ENCODE measurements around the gene MRPS12.
A peak's percentile ranks its signal among the peaks of the same experiment; 100 is the strongest.
"Not testable (repeated sequence)": the region's sequence is repeated elsewhere in the genome, so short reads cannot be mapped to it uniquely, and the experiment has no call there.

MRPS12 gene

GRCh38 chr19:38930776-38931520, at the start of gene MRPS12:
TSS of gene MRPS12 (plus strand) at chr19:38930944. CDS start at chr19:38931295, 351 bp downstream.
- DNase-seq (ENCODE audit: low read depth in 2 of 2): peak; percentile 96 to 98

DNA sequence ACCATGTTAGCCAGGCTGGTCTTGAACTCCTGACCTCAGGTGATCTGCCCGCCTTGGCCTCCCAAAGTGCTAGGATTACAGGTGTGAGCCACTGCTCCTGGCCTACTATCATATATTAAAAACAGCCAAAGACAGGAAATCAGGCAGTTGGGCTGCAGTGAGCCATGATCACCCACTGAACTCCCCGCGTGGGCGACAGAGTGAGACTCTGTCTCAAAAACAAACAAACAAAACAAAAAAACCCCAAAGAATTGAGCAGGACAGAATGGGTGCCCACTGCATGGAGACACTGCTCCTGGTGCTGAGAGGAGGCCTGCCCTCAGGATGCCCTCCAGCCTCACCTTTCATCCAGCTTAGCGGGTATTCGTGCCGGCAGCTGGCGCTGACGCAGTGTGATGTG, 47.5 kb upstream of the MRPS12 start:
- DNase-seq (ENCODE audit: low read depth in 2 of 2): no peak

DNA sequence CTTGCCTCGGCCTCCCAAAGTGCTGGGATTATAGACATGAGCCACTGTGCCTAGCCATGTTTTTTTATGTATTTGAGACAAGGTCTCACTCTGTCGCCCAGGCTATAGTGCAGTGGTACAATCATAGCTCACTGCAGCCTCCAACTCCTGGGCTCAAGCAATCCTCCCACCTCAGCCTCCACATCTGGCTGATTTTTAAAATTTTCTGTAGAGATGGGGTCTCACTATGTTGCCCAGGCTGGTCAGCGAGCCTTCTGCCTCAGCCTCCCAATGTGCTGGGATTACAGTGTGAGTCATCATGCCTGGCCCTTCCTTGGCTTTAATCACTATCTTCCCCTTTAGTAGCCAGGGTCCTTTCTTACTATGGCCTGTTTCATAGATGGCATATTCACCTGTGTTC, 46.1 kb upstream of the MRPS12 start:
- not testable (repeated sequence) for DNase-seq (ENCODE audit: low read depth in 2 of 2)

GRCh38 chr19:38888876-38889275, 41.9 kb upstream of the MRPS12 start:
- no peak for DNase-seq (ENCODE audit: low read depth in 2 of 2)

DNA sequence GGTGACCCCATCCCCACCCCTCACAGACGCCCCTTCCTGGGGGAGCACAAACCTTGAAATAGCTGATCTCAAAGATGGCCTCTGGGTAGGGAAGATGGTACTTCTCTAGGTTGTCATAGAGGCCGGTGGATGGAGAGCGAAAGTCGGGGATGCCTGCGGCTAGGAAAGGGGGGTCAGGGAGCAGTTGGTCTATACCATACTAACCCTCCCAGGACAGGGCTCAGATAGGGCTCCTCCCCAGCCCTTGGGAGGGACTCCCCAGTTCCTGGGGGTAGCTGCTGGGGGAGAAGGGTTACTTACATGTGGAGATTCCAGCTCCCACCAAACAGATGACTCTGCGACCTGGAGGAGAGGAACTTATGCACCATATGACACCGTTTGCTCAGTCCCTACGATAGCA, 40.9 kb upstream of the MRPS12 start:
- DNase-seq (ENCODE audit: low read depth in 2 of 2): no peak

DNA sequence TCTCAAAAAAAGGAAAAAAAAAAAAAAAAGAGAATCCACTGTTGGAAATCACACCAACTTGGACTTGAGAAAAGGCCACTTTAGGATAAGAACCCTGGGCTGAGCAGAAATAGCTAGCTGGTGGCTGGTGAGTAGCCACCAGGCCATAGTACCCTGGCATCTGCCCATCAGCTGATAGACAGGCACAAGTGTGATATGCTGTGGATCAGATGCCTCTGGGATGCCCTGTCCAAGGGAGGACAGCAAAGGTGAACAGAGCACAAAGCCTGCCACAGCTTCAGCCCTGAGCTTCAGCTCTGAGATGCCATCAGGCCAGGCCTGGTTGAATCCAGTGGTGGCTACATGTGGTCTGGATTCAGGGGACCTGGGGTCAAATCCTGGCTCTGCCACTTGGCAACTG, 40.1 kb upstream of the MRPS12 start:
- no peak for DNase-seq (ENCODE audit: low read depth in 2 of 2)

DNA sequence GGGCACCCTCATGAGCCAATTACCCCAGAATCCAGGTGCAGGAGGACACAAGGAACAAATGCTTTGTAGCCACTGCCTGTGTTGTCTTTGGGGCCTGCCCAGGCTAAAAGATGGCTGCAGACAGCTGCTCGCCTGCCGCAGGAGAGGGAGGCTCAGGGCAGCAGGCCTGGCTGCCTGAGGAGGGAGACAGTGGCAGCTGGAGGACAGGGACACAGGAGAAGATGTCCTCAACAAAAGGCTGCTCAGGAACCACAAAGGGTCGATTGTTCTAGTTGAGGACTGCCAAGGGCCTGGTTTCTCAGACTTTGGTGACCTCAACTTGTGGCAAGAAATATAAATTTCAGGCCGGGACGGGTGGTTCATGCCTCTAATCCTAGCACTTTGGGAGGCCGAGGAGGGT, 39.0 kb upstream of the MRPS12 start:
- no peak for DNase-seq (ENCODE audit: low read depth in 2 of 2)

GRCh38 chr19:38892841-38893240, 37.9 kb upstream of the MRPS12 start:
- DNase-seq (ENCODE audit: low read depth in 2 of 2): no peak

- no peak for DNase-seq (ENCODE audit: low read depth in 2 of 2)
Measured at GRCh38 chr19:38893341-38893771, 37.4 kb upstream of the MRPS12 start.

GRCh38 chr19:38894968-38895367, 35.8 kb upstream of the MRPS12 start:
- no peak for DNase-seq (ENCODE audit: low read depth in 2 of 2)

- no peak for DNase-seq (ENCODE audit: low read depth in 2 of 2)
Measured at GRCh38 chr19:38898788-38899446, 31.8 kb upstream of the MRPS12 start.

GRCh38 chr19:38899447-38900201, 31.1 kb upstream of the MRPS12 start, which contains the start of the genes NFKBIB and SIRT2:
TSS of gene NFKBIB (plus strand) at chr19:38899969. CDS start at chr19:38900033, 64 bp downstream.
TSS of gene SIRT2 (minus strand) at chr19:38899618. CDS start at chr19:38899521, 97 bp downstream.
- peak; percentile 99 for DNase-seq (ENCODE audit: low read depth in 2 of 2)

DNA sequence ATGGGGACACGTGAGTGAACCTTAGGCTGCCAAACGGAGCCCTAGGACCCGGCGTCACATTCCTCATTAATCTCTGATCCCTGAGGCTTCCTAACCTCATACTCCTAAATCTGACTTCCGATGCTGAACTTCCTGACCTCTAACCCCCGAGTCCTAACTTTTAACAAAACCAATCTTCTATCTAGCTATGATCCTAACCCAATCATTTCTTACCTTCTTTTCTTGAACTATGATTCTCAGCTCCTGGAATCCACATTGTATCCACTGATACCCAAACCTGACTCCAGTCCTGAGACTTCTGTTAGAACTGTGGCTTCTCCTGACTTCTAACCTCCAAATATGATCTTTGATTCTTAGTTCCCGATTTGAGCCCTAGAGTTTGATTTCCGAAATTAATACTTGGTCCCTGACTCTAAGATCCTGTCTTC, 30.5 kb upstream of the MRPS12 start:
- DNase-seq (ENCODE audit: low read depth in 2 of 2): no peak

GRCh38 chr19:38900743-38901190, 30.0 kb upstream of the MRPS12 start:
- no peak for DNase-seq (ENCODE audit: low read depth in 2 of 2)

GRCh38 chr19:38901683-38902082, 29.1 kb upstream of the MRPS12 start:
- no peak for DNase-seq (ENCODE audit: low read depth in 2 of 2)

GRCh38 chr19:38904581-38905539, 25.9 kb upstream of the MRPS12 start:
- DNase-seq (ENCODE audit: low read depth in 2 of 2): no peak

GRCh38 chr19:38905620-38906019, 25.1 kb upstream of the MRPS12 start:
- no peak for DNase-seq (ENCODE audit: low read depth in 2 of 2)

DNA sequence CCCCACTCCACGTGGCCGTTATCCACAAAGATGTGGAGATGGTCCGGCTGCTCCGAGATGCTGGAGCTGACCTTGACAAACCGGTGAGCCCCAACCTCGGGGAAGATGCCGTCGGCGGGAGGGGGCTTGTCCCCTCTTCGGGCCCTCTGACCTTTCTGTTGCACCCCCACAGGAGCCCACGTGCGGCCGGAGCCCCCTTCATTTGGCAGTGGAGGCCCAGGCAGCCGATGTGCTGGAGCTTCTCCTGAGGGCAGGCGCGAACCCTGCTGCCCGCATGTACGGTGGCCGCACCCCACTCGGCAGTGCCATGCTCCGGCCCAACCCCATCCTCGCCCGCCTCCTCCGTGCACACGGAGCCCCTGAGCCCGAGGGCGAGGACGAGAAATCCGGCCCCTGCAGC, 23.5 kb upstream of the MRPS12 start:
- no peak for DNase-seq (ENCODE audit: low read depth in 2 of 2)

- no peak for DNase-seq (ENCODE audit: low read depth in 2 of 2)
Measured at GRCh38 chr19:38907670-38908069, 23.1 kb upstream of the MRPS12 start.

DNA sequence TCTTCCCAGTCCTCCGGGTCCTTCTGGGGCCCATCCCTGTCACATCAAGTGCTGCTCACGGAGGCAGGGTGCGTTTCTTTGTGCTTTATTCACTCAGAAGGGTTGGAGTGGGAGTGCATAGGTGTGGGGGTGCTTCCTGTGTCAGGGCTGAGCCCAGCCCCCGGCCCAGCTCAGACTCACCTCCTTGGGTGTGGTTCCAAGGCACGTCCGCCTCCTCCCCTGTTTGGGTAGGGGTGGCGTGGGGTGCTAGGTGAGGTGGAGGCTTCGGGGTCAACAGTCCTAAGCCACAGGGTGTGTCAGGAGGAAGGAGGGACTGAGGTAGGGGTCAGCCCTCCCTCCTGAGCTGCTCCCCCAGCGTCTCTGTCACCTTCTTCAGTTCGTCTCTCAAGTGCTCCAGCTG, 21.8 kb upstream of the MRPS12 start:
- no peak for DNase-seq (ENCODE audit: low read depth in 2 of 2)

GRCh38 chr19:38910488-38910887, 20.3 kb upstream of the MRPS12 start:
- no peak for DNase-seq (ENCODE audit: low read depth in 2 of 2)

All from stimulated activated CD4-positive, alpha-beta T cell treated with anti-CD3 and anti-CD28 coated beads, Interleukin-15, amount 100 ng/mL, for 48 hours (primary cell).